Measurements from ENCODE around the gene DTX4.
A peak's percentile ranks its signal among the peaks of the same experiment; 100 is the strongest.

Gene DTX4

DNA sequence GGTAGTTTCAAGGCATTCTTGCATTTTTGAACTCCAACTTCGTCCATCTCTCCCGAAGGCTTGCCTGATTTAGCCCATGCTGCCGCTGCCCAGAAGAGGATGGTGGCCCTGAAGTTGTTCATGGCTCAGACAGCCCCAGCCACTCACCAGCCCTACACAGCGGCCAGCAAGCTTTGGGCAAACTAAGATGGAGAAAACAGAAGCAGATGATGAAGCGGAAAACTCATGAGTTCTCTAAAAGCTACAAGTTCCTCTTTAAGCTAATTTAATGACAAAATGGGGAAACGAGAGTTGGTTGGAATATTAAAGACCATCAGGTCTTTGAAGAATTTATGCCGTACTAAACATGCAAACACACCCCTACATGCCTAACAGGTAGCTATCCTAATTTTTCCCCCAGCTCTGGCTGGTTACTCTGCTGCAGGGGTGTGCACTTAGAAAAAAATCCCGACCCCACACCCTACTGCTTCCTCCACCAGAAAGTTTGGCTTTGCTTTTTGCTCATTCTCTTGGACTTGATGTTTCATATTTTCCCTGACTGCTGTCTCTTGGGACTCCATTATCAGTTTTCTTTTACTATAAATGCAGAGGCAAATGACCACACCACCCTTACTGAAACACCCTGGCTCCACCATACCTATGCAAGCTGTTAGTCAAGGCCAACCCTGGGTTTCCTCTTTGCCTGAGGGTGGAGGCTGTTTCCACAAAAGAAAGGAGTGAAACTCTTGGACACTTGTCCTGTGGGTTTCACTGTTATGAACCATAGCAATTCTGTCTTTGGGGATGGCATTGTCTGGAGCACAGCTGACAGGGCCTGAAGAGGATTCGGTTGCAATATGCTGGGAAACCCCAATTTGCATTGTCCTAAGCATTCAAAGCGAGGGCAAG lies 41.1 kb downstream of the DTX4 start, which contains the start of gene MPEG1:
MPEG1 (minus strand) TSS at position 184 of the 888 bp plus-strand sequence; CDS start at position 122, 62 bp downstream.
- no peaks in the 10 kb centered on the region for H3K9me2 ChIP-seq (replicated peaks; ENCODE audit: insufficient read depth, low read length)
- no peaks in the 10 kb centered on the region for H3K27me3 ChIP-seq (ENCODE audit: low read length)
- H4K20me1 ChIP-seq (ENCODE audit: low read depth, low read length) = no peaks in the 10 kb centered on the region
- H3K79me2 ChIP-seq (ENCODE audit: insufficient read depth, low read length) = no peaks in the 10 kb centered on the region
- 0 out of 2 replicates have a peak, but pooled peaks cover 5% of the 10 kb centered on the region for H3F3A ChIP-seq (ENCODE audit: insufficient read depth)
- H3K9ac ChIP-seq (ENCODE audit: low read length) = no peak within 1 kb of the TSS
- no peak within 1 kb of the TSS for H2AFZ ChIP-seq (ENCODE audit: low read depth, low read length, severe bottlenecking)
- no peaks in the 10 kb centered on the region for H3K36me3 ChIP-seq (ENCODE audit: low read length)
- H3K4me2 ChIP-seq (ENCODE audit: low read depth, low read length, poor library complexity, severe bottlenecking) = peak within 1 kb of the TSS; percentile 34
- H3K4me3 ChIP-seq (ENCODE audit: insufficient read depth, low read length, poor library complexity, severe bottlenecking) = no peak within 1 kb of the TSS
- no peaks in the 10 kb centered on the region for H3K9me3 ChIP-seq (ENCODE audit: insufficient read depth, low read length)
- TF ChIP-seq, protein P1, sequence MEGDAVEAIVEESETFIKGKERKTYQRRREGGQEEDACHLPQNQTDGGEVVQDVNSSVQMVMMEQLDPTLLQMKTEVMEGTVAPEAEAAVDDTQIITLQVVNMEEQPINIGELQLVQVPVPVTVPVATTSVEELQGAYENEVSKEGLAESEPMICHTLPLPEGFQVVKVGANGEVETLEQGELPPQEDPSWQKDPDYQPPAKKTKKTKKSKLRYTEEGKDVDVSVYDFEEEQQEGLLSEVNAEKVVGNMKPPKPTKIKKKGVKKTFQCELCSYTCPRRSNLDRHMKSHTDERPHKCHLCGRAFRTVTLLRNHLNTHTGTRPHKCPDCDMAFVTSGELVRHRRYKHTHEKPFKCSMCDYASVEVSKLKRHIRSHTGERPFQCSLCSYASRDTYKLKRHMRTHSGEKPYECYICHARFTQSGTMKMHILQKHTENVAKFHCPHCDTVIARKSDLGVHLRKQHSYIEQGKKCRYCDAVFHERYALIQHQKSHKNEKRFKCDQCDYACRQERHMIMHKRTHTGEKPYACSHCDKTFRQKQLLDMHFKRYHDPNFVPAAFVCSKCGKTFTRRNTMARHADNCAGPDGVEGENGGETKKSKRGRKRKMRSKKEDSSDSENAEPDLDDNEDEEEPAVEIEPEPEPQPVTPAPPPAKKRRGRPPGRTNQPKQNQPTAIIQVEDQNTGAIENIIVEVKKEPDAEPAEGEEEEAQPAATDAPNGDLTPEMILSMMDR (IDR thresholded peaks at IDR 0.05; ENCODE audit: insufficient read depth, low read length, poor library complexity, severe bottlenecking) = no peak
- no peak for TF ChIP-seq EZH2phosphoT487 (conservative IDR thresholded peaks at IDR 0.05; ENCODE audit: low read length)
- peak within 1 kb of the TSS; percentile 17; the same call in 1 of the 2 replicates for H3K27ac ChIP-seq (ENCODE audit: low read depth, low read length)

DNA sequence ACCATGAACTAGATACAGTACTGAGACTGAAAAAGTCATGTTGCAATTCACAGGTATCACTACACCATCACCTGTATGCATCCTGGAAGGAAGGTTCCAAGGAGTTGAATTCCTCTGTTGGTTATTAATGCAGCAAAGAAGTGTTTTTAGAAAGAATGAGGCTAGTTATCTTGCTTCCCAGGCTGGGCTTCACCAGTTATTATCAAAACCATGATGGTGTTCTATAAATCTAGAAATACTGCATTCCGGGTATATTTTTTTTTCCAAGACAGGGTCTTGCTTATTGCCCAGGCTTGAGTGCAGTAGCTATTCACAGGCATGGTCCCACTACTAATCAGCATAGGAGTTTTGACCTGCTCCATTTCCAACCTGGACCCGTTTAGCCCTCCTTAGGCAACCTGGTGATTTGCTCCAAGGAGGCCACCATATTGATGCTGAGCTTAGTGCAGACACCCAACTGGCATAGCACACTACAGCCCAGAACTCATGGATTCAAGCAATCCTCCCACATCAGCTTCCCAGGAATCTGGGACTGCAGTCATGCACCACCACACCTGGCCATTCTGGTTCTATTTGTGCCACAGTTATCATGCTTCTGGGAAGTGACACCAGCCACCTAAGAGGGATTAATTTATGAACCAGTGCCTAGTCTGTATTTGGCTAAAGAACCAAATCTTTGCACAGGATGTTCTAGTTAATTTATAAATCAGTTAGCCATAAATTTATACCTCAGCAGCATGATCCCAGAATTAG lies 42.4 kb downstream of the DTX4 start:
- no peaks in the 10 kb centered on the region for H4K20me1 ChIP-seq (ENCODE audit: low read depth, low read length)
- H3K27ac ChIP-seq (ENCODE audit: low read depth, low read length) = no peak overlapping the region
- H3K9me2 ChIP-seq (replicated peaks; ENCODE audit: insufficient read depth, low read length) = no peaks in the 10 kb centered on the region
- H3K4me3 ChIP-seq (ENCODE audit: insufficient read depth, low read length, poor library complexity, severe bottlenecking) = no peak overlapping the region
- no peak for TF ChIP-seq EZH2phosphoT487 (conservative IDR thresholded peaks at IDR 0.05; ENCODE audit: low read length)
- no peaks in the 10 kb centered on the region for H3K9me3 ChIP-seq (ENCODE audit: insufficient read depth, low read length)
- H3K27me3 ChIP-seq (ENCODE audit: low read length) = no peaks in the 10 kb centered on the region
- no peaks in the 10 kb centered on the region for H3K79me2 ChIP-seq (ENCODE audit: insufficient read depth, low read length)
- no peak overlapping the region for H2AFZ ChIP-seq (ENCODE audit: low read depth, low read length, severe bottlenecking)
- H3K36me3 ChIP-seq (ENCODE audit: low read length) = no peaks in the 10 kb centered on the region
- no peak overlapping the region for H3K9ac ChIP-seq (ENCODE audit: low read length)
- no peak overlapping the region for H3K4me2 ChIP-seq (ENCODE audit: low read depth, low read length, poor library complexity, severe bottlenecking)
- H3F3A ChIP-seq (ENCODE audit: insufficient read depth) = no peaks in the 10 kb centered on the region

DNA sequence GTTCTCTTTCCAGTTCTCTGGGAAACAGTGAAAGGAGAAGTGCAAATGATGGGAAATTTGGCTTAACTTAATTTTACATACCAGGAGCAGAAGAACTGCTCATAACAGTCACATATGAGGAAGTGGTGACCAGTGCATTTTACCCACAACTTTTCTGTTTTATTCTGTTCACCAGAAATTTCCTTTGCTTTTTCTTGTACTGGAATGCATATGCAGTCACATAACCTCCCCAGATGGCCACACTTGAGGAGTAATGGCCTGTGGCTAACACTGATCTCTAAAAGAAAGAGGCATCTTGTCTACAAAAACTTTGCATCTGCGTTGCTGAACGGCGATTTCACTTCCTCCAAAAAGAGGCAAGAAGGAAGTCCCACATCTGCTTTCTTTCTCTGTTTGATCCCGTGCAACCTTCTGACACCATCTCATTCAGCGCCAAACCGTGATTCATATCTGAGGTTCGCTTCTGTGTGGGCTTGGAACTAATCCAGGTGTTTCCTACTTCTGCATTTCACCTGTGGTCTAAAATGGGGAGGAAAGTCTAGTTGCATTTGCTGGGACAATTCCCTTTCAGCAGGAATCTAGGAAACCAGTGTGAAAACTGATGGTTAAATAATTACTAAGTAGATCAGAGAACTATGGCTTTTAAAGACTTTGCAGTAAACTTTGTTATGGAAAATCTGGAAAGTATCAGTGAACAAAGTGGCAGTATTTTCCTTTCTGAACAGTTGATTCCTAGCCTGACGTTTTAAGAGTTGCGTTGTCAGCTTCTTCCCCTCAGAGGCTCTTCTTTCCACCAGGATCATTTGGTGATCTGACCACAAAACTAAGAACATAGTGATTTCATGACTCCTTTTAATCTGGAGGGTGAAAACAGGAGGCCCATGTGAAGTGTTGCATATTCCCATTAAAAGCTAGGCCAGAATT lies 45.0 kb downstream of the DTX4 start:
- no peaks in the 10 kb centered on the region for H3K36me3 ChIP-seq (ENCODE audit: low read length)
- H3K9me2 ChIP-seq (replicated peaks; ENCODE audit: insufficient read depth, low read length) = no peaks in the 10 kb centered on the region
- H4K20me1 ChIP-seq (ENCODE audit: low read depth, low read length) = no peaks in the 10 kb centered on the region
- H3K9me3 ChIP-seq (ENCODE audit: insufficient read depth, low read length) = no peaks in the 10 kb centered on the region
- H3K79me2 ChIP-seq (ENCODE audit: insufficient read depth, low read length) = no peaks in the 10 kb centered on the region
- no peaks in the 10 kb centered on the region for H3K27me3 ChIP-seq (ENCODE audit: low read length)
- peak overlapping the region; percentile 34 for H3K4me2 ChIP-seq (ENCODE audit: low read depth, low read length, poor library complexity, severe bottlenecking)
- H3K27ac ChIP-seq (ENCODE audit: low read depth, low read length) = peak overlapping the region; percentile 71
- H3K9ac ChIP-seq (ENCODE audit: low read length) = no peak overlapping the region; the same call in 1 of the 2 replicates
- TF ChIP-seq, protein P1 (IDR thresholded peaks at IDR 0.05; ENCODE audit: insufficient read depth, low read length, poor library complexity, severe bottlenecking) = no peak
- TF ChIP-seq EZH2phosphoT487 (conservative IDR thresholded peaks at IDR 0.05; ENCODE audit: low read length) = no peak
- no peak overlapping the region for H3K4me3 ChIP-seq (ENCODE audit: insufficient read depth, low read length, poor library complexity, severe bottlenecking)
- no peak overlapping the region for H2AFZ ChIP-seq (ENCODE audit: low read depth, low read length, severe bottlenecking)
- no peaks in the 10 kb centered on the region for H3F3A ChIP-seq (ENCODE audit: insufficient read depth)

Data from SU-DHL-6 (cell line).